CD4-positive, alpha-beta memory T cell (primary cell): ENCODE data around the gene PPP6R2. TPM values are rescaled to one million over a fixed set of nuclear protein-coding genes. Genes with fewer than 3 reads are reported as not detected.

Source experiments
- CTCF ChIA-PET: fragments of 350-600 bp; sonication (Branson Sonifier 250); formaldehyde crosslinking; loops from one replicate; lab custom pipeline; 2021; ENCODE audit warnings: inconsistent platforms; ENCODE audit not compliant: partially characterized antibody; lab: Charles Lee
- POLR2A ChIA-PET: fragments of 350-600 bp; sonication (Branson Sonifier 250); formaldehyde crosslinking; loops from one replicate; lab custom pipeline; 2021; ENCODE audit not compliant: partially characterized antibody; lab: Charles Lee
- DNase-seq, 5 donors: peaks; one replicate each; pipeline versions ENCODE4 v3.0.0 to v3.0.0-alpha.2; 2020 to 2022; ENCODE audit warnings: mixed read lengths in 1 of 5
- H3K27ac ChIP-seq: one replicate; pipeline ENCODE4 v1.7.0; 2013; ENCODE audit warnings: low read depth, low read length
- H3K27me3 ChIP-seq: 2 replicates; pipeline ENCODE4 v1.7.0; 2013; ENCODE audit warnings: mild to moderate bottlenecking, low read length, moderate library complexity; ENCODE audit not compliant: insufficient read depth
- H3K36me3 ChIP-seq: 2 replicates; pipeline ENCODE4 v1.7.0; 2013; ENCODE audit warnings: mild to moderate bottlenecking, low read length, moderate library complexity; ENCODE audit not compliant: insufficient read depth
- H3K4me1 ChIP-seq: 2 replicates; pipeline ENCODE4 v1.7.0; 2013; ENCODE audit warnings: mild to moderate bottlenecking, low read length, moderate library complexity; ENCODE audit not compliant: insufficient read depth
- H3K4me3 ChIP-seq, 2 donors: one replicate each; pipeline ENCODE4 v1.7.0; 2013; ENCODE audit warnings: low read length in 2 of 2, mild to moderate bottlenecking in 1 of 2
- H3K9me3 ChIP-seq, 2 donors: one replicate each; pipeline ENCODE4 v1.7.0; 2013; ENCODE audit warnings: low read length in 2 of 2, control low read depth in 1 of 2; ENCODE audit not compliant: control insufficient read depth in 1 of 2
- H3K27ac Mint-ChIP-seq, 7 donors: one replicate each; pipeline ENCODE4 v1.8.0; 2020 to 2021; ENCODE audit warnings: mixed read lengths in 7 of 7, mild to moderate bottlenecking in 6 of 7, inconsistent platforms in 3 of 7, moderate library complexity in 3 of 7
- H3K27me3 Mint-ChIP-seq, 2 donors: one replicate each; pipeline ENCODE4 v1.8.0; 2020 to 2021; ENCODE audit warnings: mixed read lengths in 2 of 2
- H3K36me3 Mint-ChIP-seq, 2 donors: one replicate each; pipeline ENCODE4 v1.8.0; 2020 to 2021; ENCODE audit warnings: mixed read lengths in 2 of 2, inconsistent platforms in 1 of 2, mild to moderate bottlenecking in 1 of 2
- H3K4me1 Mint-ChIP-seq, 4 donors: one replicate each; pipeline ENCODE4 v1.8.0; 2020 to 2021; ENCODE audit warnings: mixed read lengths in 4 of 4, mild to moderate bottlenecking in 1 of 4
- H3K4me3 Mint-ChIP-seq, 8 donors: one replicate each; pipeline ENCODE4 v1.8.0; 2020 to 2021; ENCODE audit warnings: mixed read lengths in 8 of 8, mild to moderate bottlenecking in 7 of 8, moderate library complexity in 6 of 8, inconsistent platforms in 3 of 8
- H3K9me3 Mint-ChIP-seq, 8 donors: one replicate each; pipeline ENCODE4 v1.8.0; 2020 to 2021; ENCODE audit warnings: mixed read lengths in 8 of 8, mild to moderate bottlenecking in 5 of 8, inconsistent platforms in 3 of 8, moderate library complexity in 1 of 8
- intact Hi-C: fragments of 100-400 bp; cut with micrococcal nuclease; formaldehyde crosslinking; loops from one replicate; pipeline ENCODE4 v1.15.1; 2023
- polyA plus RNA-seq, 2 donors: library from polyadenylated mRNA; unstranded; fragments of 300-500 nt; fragmentation: Illumina TruSeq; gene quantifications; one replicate each; pipeline ENCODE4 v1.2.3, GENCODE V29; 2021
- total RNA-seq, 2 experiments: library from RNA; stranded (reverse); gene quantifications; one replicate each; pipeline ENCODE4 v1.2.3, GENCODE V29; 2021

Gene PPP6R2
- total and polyA plus RNA-seq, 4 experiments from 2014 or later: 13.3 to 91.2 (median 53.9) TPM

DNA sequence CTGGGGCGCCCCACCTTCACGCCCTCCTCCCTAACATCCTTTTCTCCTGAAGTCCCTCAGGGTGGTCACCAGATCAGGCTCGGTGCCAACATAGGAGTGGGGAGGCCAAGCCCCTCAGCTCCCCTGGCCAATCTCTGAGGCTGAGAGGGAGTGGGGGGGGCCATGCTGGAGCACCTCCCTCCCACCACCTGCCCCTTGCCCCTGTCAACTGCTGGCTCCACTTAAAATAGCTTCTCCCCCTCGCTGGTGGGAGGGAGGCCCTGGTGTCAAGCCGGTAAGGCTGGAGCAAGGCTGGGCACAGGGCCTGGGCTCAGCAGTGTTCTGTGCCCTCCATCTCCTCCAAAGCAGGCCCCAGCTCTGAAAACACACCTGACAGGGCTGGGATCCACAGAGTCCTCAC lies 40.6 kb upstream of the PPP6R2 start:
- no peaks in the 10 kb centered on the region for H3K36me3 ChIP-seq
- Mint-ChIP-seq H3K4me3 (no peak overlapping the region), H3K9me3 (no peaks in the 10 kb centered on the region), H3K27ac (no peak overlapping the region), H3K27me3 (peaks cover 10 to 11% of the 10 kb centered on the region in 2 donors), H3K36me3 (no peaks in the 10 kb centered on the region), H3K4me1 (peaks cover 2 to 10% (median 4%) of the 10 kb centered on the region in 4 donors)
- no peaks in the 10 kb centered on the region for H3K27me3 ChIP-seq
- H3K27ac ChIP-seq: no peak overlapping the region
- ChIA-PET CTCF (interaction anchor here (1.3 kb wide), 1 partner anchor 39 kb away, joined by 3 read pairs; no protein-coding TSS in a partner anchor), POLR2A (interaction anchor here (1.4 kb wide), 1 partner anchor 12 kb away, joined by 4 read pairs; no protein-coding TSS in a partner anchor)
- no peak overlapping the region for H3K4me3 ChIP-seq
- no peak for DNase-seq
- no peaks in the 10 kb centered on the region for H3K9me3 ChIP-seq
- H3K4me1 ChIP-seq: peaks cover 5% of the 10 kb centered on the region
- intact Hi-C loops: no loop called here

DNA sequence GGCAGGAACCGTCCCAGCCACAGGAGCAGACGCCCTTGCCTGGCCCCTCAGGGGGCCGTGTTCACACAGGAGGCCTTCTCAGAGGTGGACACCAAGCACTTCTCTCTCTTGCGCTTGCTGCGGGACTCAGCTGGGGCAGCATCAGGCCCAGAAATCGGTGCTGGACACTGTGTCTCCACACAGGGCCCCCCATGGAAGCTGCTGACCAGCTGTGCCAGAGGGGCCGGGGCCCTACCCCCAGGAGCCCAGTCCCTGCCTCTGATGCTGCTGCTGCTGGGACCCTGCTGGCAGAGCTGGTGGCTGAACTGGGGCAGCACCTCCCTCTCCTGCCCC lies 39.6 kb upstream of the PPP6R2 start:
- H3K27me3 Mint-ChIP-seq: peaks cover 10% of the 10 kb centered on the region in 2 donors
- H3K9me3 Mint-ChIP-seq: no peaks in the 10 kb centered on the region

DNA sequence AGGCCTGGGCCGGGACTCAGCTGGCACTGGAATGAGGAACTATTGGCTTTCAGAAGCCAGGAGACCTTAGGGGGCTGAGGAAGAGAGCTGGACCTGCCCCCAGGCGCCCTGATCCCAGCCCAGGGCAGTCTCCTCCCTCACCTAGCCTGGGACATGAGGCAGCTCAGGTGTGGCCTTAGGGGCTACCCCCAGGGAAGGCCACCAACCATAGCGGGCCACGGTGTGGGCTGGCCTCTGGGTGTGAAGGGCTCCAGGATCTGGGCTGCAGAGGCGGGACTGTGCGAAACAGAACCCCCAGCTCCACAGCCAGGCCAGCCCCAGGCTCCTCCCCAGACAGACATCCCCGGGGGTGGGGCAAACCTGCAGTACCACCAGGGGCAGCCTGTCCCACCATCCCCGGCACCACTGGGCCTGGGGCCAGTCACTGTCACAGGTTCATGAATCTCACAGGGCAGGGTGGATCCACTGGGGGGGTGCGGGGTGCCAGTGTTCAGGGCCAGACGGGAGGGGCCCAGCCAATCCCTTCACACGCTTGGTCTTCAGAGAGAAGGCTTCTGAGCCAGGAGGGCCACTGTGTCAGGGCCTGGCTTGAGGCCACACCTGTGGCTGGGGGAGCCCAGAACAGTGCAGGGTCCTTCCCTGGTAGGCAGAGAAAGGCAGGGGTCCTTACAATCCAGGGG lies 39.1 kb upstream of the PPP6R2 start:
- no peaks in the 10 kb centered on the region for H3K36me3 Mint-ChIP-seq
- H3K27me3 Mint-ChIP-seq: peaks cover 10% of the 10 kb centered on the region in 2 donors
- POLR2A ChIA-PET: interaction anchor here (0.6 kb wide), 1 partner anchor 110 kb away, joined by 3 read pairs; no protein-coding TSS in a partner anchor
- H3K36me3 ChIP-seq: no peaks in the 10 kb centered on the region
- peak overlapping the region in 2 of 8 donors; percentile 25 to 34 for H3K4me3 Mint-ChIP-seq
- H3K27ac ChIP-seq: no peak overlapping the region
- no peaks in the 10 kb centered on the region for H3K9me3 Mint-ChIP-seq
- H3K4me1 Mint-ChIP-seq: peaks cover 2 to 15% (median 4%) of the 10 kb centered on the region in 4 donors
- no peak for DNase-seq
- peaks cover 5% of the 10 kb centered on the region for H3K4me1 ChIP-seq
- H3K27me3 ChIP-seq: no peaks in the 10 kb centered on the region
- H3K4me3 ChIP-seq: no peak overlapping the region
- H3K27ac Mint-ChIP-seq: no peak overlapping the region
- no peaks in the 10 kb centered on the region for H3K9me3 ChIP-seq
- intact Hi-C loops: no loop called here
- CTCF ChIA-PET: no interaction called here

More for the DNA sequence above, 39.6 kb upstream of the PPP6R2 start:
- Histone ChIP-seq H3K4me1 (peaks cover 5% of the 10 kb centered on the region), H3K27me3 (no peaks in the 10 kb centered on the region), H3K9me3 (no peaks in the 10 kb centered on the region), H3K36me3 (no peaks in the 10 kb centered on the region), H3K4me3 (no peak overlapping the region), H3K27ac (no peak overlapping the region)
- DNase-seq: no peak
- no peak overlapping the region for H3K27ac Mint-ChIP-seq
- ChIA-PET POLR2A (interaction anchor here (0.6 kb wide), 1 partner anchor 109 kb away, joined by 3 read pairs; no protein-coding TSS in a partner anchor), CTCF (no interaction called here)
- intact Hi-C loops: no loop called here
- no peak overlapping the region for H3K4me3 Mint-ChIP-seq
- H3K4me1 Mint-ChIP-seq: peaks cover 2 to 10% (median 4%) of the 10 kb centered on the region in 4 donors
- H3K36me3 Mint-ChIP-seq: no peaks in the 10 kb centered on the region

GRCh38 chr22:50304528-50305392 lies 38.4 kb upstream of the PPP6R2 start:
- Mint-ChIP-seq H3K4me3 (peak overlapping the region in 1 of 8 donors; percentile 29), H3K9me3 (no peaks in the 10 kb centered on the region), H3K27me3 (peaks cover 10% of the 10 kb centered on the region in 2 donors), H3K36me3 (no peaks in the 10 kb centered on the region), H3K27ac (no peak overlapping the region), H3K4me1 (peaks cover 2 to 15% (median 4%) of the 10 kb centered on the region in 4 donors)
- POLR2A ChIA-PET: no interaction called here
- no peaks in the 10 kb centered on the region for H3K36me3 ChIP-seq
- no peak overlapping the region for H3K4me3 ChIP-seq
- DNase-seq: no peak
- CTCF ChIA-PET: no interaction called here
- intact Hi-C loops: no loop called here
- no peaks in the 10 kb centered on the region for H3K9me3 ChIP-seq
- H3K4me1 ChIP-seq: peaks cover 5% of the 10 kb centered on the region
- H3K27ac ChIP-seq: no peak overlapping the region
- no peaks in the 10 kb centered on the region for H3K27me3 ChIP-seq

DNA sequence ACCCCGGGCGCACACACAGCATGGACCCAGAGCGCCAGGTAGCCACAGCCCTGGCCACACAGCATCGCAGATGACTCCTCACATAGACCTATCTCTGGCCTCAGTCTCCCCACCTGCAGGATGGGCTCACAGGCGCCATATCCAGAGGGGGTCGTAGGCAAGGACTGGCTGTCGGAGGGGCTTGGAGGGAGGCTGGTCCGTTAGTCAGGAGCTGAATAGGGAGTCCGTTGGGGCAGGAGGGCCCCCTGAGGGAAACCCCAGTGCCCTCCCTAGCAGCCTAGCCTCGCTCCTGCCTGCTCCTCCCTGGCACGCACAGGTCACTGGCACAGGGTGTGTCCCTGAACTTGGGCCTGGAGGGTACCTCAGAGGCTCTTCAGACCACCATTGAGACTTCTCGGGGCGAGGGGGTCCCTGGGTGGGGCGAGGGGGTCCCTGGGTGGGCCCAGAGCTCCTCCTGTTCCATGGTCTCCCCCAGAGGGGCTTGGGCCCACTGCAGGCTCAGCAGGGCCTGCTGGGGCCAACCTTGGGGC lies 37.7 kb upstream of the PPP6R2 start:
- DNase-seq: no peak
- CTCF ChIA-PET: no interaction called here
- H3K4me1 Mint-ChIP-seq: peaks cover 2 to 15% (median 4%) of the 10 kb centered on the region in 4 donors

GRCh38 chr22:50305923-50306566 lies 37.1 kb upstream of the PPP6R2 start:
- Mint-ChIP-seq H3K36me3 (no peaks in the 10 kb centered on the region), H3K4me1 (peaks cover 2 to 15% (median 4%) of the 10 kb centered on the region in 4 donors), H3K27ac (peak overlapping the region in 1 of 7 donors; percentile 56), H3K9me3 (no peaks in the 10 kb centered on the region), H3K27me3 (peaks cover 10% of the 10 kb centered on the region in 2 donors), H3K4me3 (peak overlapping the region in 6 of 8 donors; percentile 4 to 67 (median 34))
- H3K27me3 ChIP-seq: no peaks in the 10 kb centered on the region
- DNase-seq: no peak
- intact Hi-C loops: loop anchor here (2.0 kb wide), 1 partner anchor 21 kb away; the partner anchor contains the start of gene DENND6B
- POLR2A ChIA-PET: interaction anchor here (0.8 kb wide), 1 partner anchor 29 kb away, joined by 3 read pairs; no protein-coding TSS in a partner anchor
- no peak overlapping the region for H3K27ac ChIP-seq
- H3K9me3 ChIP-seq: no peaks in the 10 kb centered on the region
- CTCF ChIA-PET: no interaction called here
- no peak overlapping the region for H3K4me3 ChIP-seq
- no peaks in the 10 kb centered on the region for H3K36me3 ChIP-seq
- peaks cover 5% of the 10 kb centered on the region for H3K4me1 ChIP-seq

More for the DNA sequence above, 37.7 kb upstream of the PPP6R2 start:
- Histone ChIP-seq H3K9me3 (no peaks in the 10 kb centered on the region), H3K4me1 (peaks cover 5% of the 10 kb centered on the region), H3K4me3 (no peak overlapping the region), H3K27me3 (no peaks in the 10 kb centered on the region), H3K36me3 (no peaks in the 10 kb centered on the region), H3K27ac (no peak overlapping the region)
- H3K36me3 Mint-ChIP-seq: no peaks in the 10 kb centered on the region
- no peak overlapping the region for H3K27ac Mint-ChIP-seq
- H3K27me3 Mint-ChIP-seq: peaks cover 10% of the 10 kb centered on the region in 2 donors
- POLR2A ChIA-PET: no interaction called here
- intact Hi-C loops: no loop called here
- H3K4me3 Mint-ChIP-seq: no peak overlapping the region
- no peaks in the 10 kb centered on the region for H3K9me3 Mint-ChIP-seq
